HepG2 (cell line): ENCODE measurements around the gene ABCC2. TPM values are rescaled to one million over a fixed set of nuclear protein-coding genes. Genes with fewer than 3 reads are reported as not detected.

Experiments
- ATAC-seq: fragments of 200-7000 bp; cut with Tn5 transposase; 3 replicates; pipeline ENCODE4 v1.9.1; 2020; ENCODE audit warnings: mild to moderate bottlenecking, moderate library complexity
- BruUV-seq: library from RNA; stranded (reverse); fragments of 400-500 nt; replicated peaks from 2 replicates; lab custom pipeline; 2021; lab: Mats Ljungman, UMichigan
- CTCF ChIA-PET: fragments of 300-600 bp; formaldehyde crosslinking; extraction: SDS; loops from one replicate; lab custom pipeline; 2021; ENCODE audit warnings: low total read pairs, inconsistent platforms, low intra/inter-chr PET ratio; lab: Yijun Ruan, JAX
- POLR2A ChIA-PET: fragments of 350-600 bp; sonication (Branson Sonifier 250); formaldehyde crosslinking; loops from one replicate; lab custom pipeline; 2020; ENCODE audit warnings: antibody characterized with exemption, inconsistent platforms; lab: Yijun Ruan, JAX
- DNase-seq: peaks from one replicate; pipeline ENCODE4 v3.0.0-alpha.2; 2015; ENCODE audit warnings: low spot score
- FAIRE-seq: peaks from 3 replicates; lab custom pipeline; 2011; peaks lifted over from hg19 to GRCh38; lab: Jason Lieb, UNC
- H2AFZ ChIP-seq: one replicate; pipeline ENCODE4 v1.6.1; 2011; ENCODE audit warnings: low read length, inconsistent platforms
- H3K27ac ChIP-seq: fragments of 300-600 bp; 3 replicates; pipeline ENCODE4 v1.8.0; 2011; ENCODE audit warnings: mixed run types, mild to moderate bottlenecking, mixed read lengths, low read length, inconsistent platforms; ENCODE audit not compliant: insufficient read depth; ENCODE audit errors: extremely low read length
- H3K27me3 ChIP-seq, 2 experiments: fragments of 200-600 bp in 1 of 2; 2 replicates in 1 of 2; 3 replicates in 1 of 2; pipeline versions ENCODE4 v1.6.0 to v1.8.0; 2011; ENCODE audit warnings: low read length in 2 of 2, mild to moderate bottlenecking in 2 of 2, moderate library complexity in 2 of 2, inconsistent platforms in 1 of 2; ENCODE audit not compliant: insufficient read depth in 2 of 2, control insufficient read depth in 1 of 2
- H3K36me3 ChIP-seq, 2 experiments: fragments of 200-600 bp in 1 of 2; replicated peaks in 1 of 2; 2 replicates in 1 of 2; 3 replicates in 1 of 2; pipeline versions ENCODE4 v1.5.1 to v1.8.0; 2011; ENCODE audit warnings: low read length in 2 of 2, inconsistent platforms in 1 of 2; ENCODE audit not compliant: insufficient read depth in 2 of 2, control insufficient read depth in 1 of 2
- H3K4me1 ChIP-seq: 2 replicates; pipeline ENCODE4 v1.5.1; 2012; ENCODE audit warnings: low read length, inconsistent platforms; ENCODE audit not compliant: insufficient read depth
- H3K4me2 ChIP-seq: 2 replicates; pipeline ENCODE4 v1.6.0; 2011; ENCODE audit warnings: low read depth, low read length, inconsistent platforms
- H3K4me3 ChIP-seq, 3 experiments: fragments of 200-600 bp in 1 of 3; sonication (generic), shearing (Covaris generic) in 1 of 3; replicated peaks in 1 of 3; 2 replicates each; pipeline ENCODE4 v1.5.1; 2011 to 2016; ENCODE audit warnings: low read length in 3 of 3, inconsistent platforms in 2 of 3, low read depth in 2 of 3, mild to moderate bottlenecking in 2 of 3, control low read depth in 1 of 3, mixed read lengths in 1 of 3; ENCODE audit not compliant: insufficient read depth in 1 of 3
- H3K79me2 ChIP-seq: one replicate; pipeline ENCODE4 v1.6.1; 2011; ENCODE audit warnings: low read length, inconsistent platforms; ENCODE audit not compliant: insufficient read depth
- H3K9ac ChIP-seq: 2 replicates; pipeline ENCODE4 v1.6.0; 2011; ENCODE audit warnings: mild to moderate bottlenecking, low read depth, low read length, inconsistent platforms; ENCODE audit not compliant: insufficient read depth
- H3K9me3 ChIP-seq: 2 replicates; pipeline ENCODE4 v1.5.1; 2012; ENCODE audit warnings: mild to moderate bottlenecking, low read length
- H4K20me1 ChIP-seq: 2 replicates; pipeline ENCODE4 v1.6.0; 2011; ENCODE audit warnings: inconsistent platforms, mild to moderate bottlenecking, low read length, moderate library complexity; ENCODE audit not compliant: insufficient read depth
- ELF3 ChIP-seq: IDR thresholded peaks from 2 replicates; pipeline ENCODE4 v1.6.1; 2016; ENCODE audit warnings: missing genetic modification reagents, missing compliant biosample characterization
- KAT8 ChIP-seq: IDR thresholded peaks from 2 replicates; pipeline ENCODE4 v1.6.1; 2016; ENCODE audit warnings: missing genetic modification reagents, missing compliant biosample characterization
- NONO ChIP-seq, 2 experiments: fragments of 450-650 bp in 1 of 2; sonication (generic) in 1 of 2; formaldehyde crosslinking in 1 of 2; IDR thresholded peaks in 1 of 2; conservative IDR thresholded peaks in 1 of 2; 2 replicates each; pipeline versions ENCODE4 v1.6.1 to v1.8.0; 2017 to 2022; ENCODE audit warnings: mild to moderate bottlenecking in 1 of 2, missing genetic modification reagents in 1 of 2, moderate library complexity in 1 of 2
- RXRA ChIP-seq: sonication (generic); formaldehyde crosslinking; IDR thresholded peaks from 2 replicates; pipeline ENCODE4 v1.5.1; 2020; ENCODE audit warnings: missing genetic modification reagents
- SMAD1 ChIP-seq: sonication (generic); formaldehyde crosslinking; IDR thresholded peaks from 2 replicates; pipeline ENCODE4 v1.4.0; 2020; ENCODE audit warnings: missing genetic modification reagents, low read depth, mild to moderate bottlenecking, borderline replicate concordance
- TARDBP ChIP-seq: sonication (generic); formaldehyde crosslinking; IDR thresholded peaks from 2 replicates; pipeline ENCODE4 v1.8.0; 2022; ENCODE audit warnings: mild to moderate bottlenecking, missing genetic modification reagents
- ZNF263 ChIP-seq: sonication (generic); formaldehyde crosslinking; IDR thresholded peaks from 2 replicates; pipeline ENCODE4 v1.4.0; 2020; ENCODE audit warnings: missing genetic modification reagents
- ZNF333 ChIP-seq: sonication (generic); formaldehyde crosslinking; IDR thresholded peaks from 2 replicates; pipeline ENCODE4 v1.4.0; 2020; ENCODE audit warnings: mild to moderate bottlenecking, missing genetic modification reagents, borderline replicate concordance
- ZNF383 ChIP-seq: sonication (generic); formaldehyde crosslinking; IDR thresholded peaks from 2 replicates; pipeline ENCODE4 v1.4.0; 2020; ENCODE audit warnings: missing genetic modification reagents, mild to moderate bottlenecking, borderline replicate concordance
- ZNF550 ChIP-seq: sonication (generic); formaldehyde crosslinking; IDR thresholded peaks from 2 replicates; pipeline ENCODE4 v1.4.0; 2020; ENCODE audit warnings: mild to moderate bottlenecking, missing genetic modification reagents, borderline replicate concordance
- ZNF629 ChIP-seq: sonication (generic); formaldehyde crosslinking; conservative IDR thresholded peaks from 2 replicates; pipeline ENCODE4 v1.5.0; 2020; ENCODE audit warnings: missing genetic modification reagents
- ZNF841 ChIP-seq: sonication (generic); formaldehyde crosslinking; IDR thresholded peaks from 2 replicates; pipeline ENCODE4 v1.8.1; 2023; ENCODE audit warnings: missing genetic modification reagents, borderline replicate concordance
- WGBS: methylation state at CpG from one replicate; pipeline ENCODE4 v1.1.6; 2017; ENCODE audit warnings: low lambda C conversion rate; 5-methylcytosine and 5-hydroxymethylcytosine counted together
- in situ Hi-C: cut with HindIII; loops from 2 replicates; pipeline ENCODE4 v1.10.0; 2017; ENCODE audit warnings: low pct_unique_long_range_greater_than_20kb; ENCODE audit not compliant: extremely low pct_ligation_motif_present
- intact Hi-C: fragments of 100-400 bp; cut with micrococcal nuclease; formaldehyde crosslinking; loops from one replicate; pipeline ENCODE4 v1.10.0; 2022; ENCODE audit not compliant: unreplicated experiment
- polyA plus RNA-seq, 8 experiments: library from polyadenylated mRNA; depleted of rRNA in 3 of 8; stranded (reverse) in 7 of 8; unstranded in 1 of 8; fragments of >200 nt; fragmentation: Illumina TruSeq in 4 of 8; extraction: Trizol in 4 of 8; gene quantifications; 2 replicates each; pipeline versions ENCODE4 v1.2.1 to v1.2.3, GENCODE V29; 2011 to 2016; ENCODE audit warnings: low read depth in 4 of 8, missing spikeins in 1 of 8, mixed read lengths in 1 of 8; ENCODE audit not compliant: insufficient read depth in 1 of 8
- total RNA-seq, 5 experiments: library from RNA; depleted of rRNA; stranded (reverse); fragments of >200 nt; fragmentation: Illumina TruSeq; extraction: Trizol; gene quantifications; 2 replicates each; pipeline ENCODE4 v1.2.3, GENCODE V29; 2016; ENCODE audit warnings: low read depth in 1 of 5
- TF ChIP-seq, protein P1 (sequence below): IDR thresholded peaks from 2 replicates; pipeline ENCODE4 v1.6.1; 2018; ENCODE audit warnings: missing genetic modification reagents, mild to moderate bottlenecking, missing compliant biosample characterization
- TF ChIP-seq, protein P2 (sequence below): IDR thresholded peaks from 2 replicates; pipeline ENCODE4 v1.6.1; 2016
- TF ChIP-seq, protein P3 (sequence below): sonication (generic); formaldehyde crosslinking; IDR thresholded peaks from 2 replicates; pipeline ENCODE4 v1.5.0; 2020; ENCODE audit warnings: mild to moderate bottlenecking, missing genetic modification reagents, borderline replicate concordance

The ABCC2 gene
- total and polyA plus RNA-seq, 2 of the 13 experiments (the other 11 are each of a cell fraction or from before 2014, with no cell fraction given) = 181 to 497 TPM

DNA sequence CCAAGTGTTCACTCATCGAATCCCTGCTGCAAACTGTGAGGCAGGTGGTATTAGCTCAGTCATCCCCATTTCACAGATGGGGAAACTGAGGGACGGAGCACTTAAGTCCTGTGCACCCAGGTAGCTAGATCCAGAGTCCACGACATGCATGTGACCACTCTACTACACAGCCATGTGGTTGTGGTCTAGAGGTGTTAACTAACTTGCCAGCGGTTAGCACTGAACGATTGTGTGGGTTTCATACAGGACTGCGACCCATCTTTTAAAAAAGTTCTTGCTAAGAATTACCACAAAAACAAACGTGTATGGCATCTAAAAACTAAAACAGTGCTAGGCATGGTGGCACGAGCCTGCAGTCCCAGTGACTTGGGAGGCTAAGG lies 16.1 kb upstream of the ABCC2 start:
- Histone ChIP-seq H3K79me2 (no peaks in the 10 kb centered on the region), H2AFZ (no peak overlapping the region), H3K4me1 (peaks cover 34% of the 10 kb centered on the region), H4K20me1 (no peaks in the 10 kb centered on the region), H3K27ac (no peak overlapping the region), H3K27me3 (no peaks in the 10 kb centered on the region), H3K4me3 (no peak overlapping the region), H3K9ac (no peak overlapping the region), H3K4me2 (no peak overlapping the region), H3K9me3 (no peaks in the 10 kb centered on the region), H3K36me3 (no peaks in the 10 kb centered on the region)
- WGBS = 83% methylated on average over 8 of the region's 8 CpGs
- TF ChIP-seq ZNF841 (CRISPR knock-in tag) (no peak), ZNF629 (CRISPR knock-in tag) (peak; percentile 77)
- DNase-seq = no peak
- POLR2A ChIA-PET = interaction anchor here (1.0 kb wide), 1 partner anchor 11 kb away, joined by 6 read pairs; no protein-coding TSS in a partner anchor
- FAIRE-seq = no peak
- no TSS peak for BruUV-seq
- no peak for ATAC-seq
- CTCF ChIA-PET = no interaction called here
- in situ Hi-C loops = no loop called here
- intact Hi-C loops = no loop called here

DNA sequence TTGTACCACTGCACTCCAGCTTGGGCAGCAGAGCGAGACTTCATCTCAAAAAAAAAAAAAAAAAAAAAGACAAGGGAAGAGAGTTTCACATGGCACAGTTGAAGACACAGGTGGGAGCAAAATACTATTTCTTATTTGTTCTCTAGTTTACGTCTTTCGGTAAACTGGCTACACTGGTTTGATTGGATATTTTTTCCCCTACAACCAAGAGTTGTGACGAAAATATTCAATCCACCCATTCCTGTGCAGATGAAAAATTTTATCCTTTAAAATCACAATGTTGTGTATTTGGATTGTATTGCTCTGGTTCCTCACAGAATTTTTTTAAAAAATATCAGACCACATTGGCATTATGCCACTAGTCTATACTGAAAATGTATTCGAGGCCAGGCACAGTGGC lies 14.5 kb upstream of the ABCC2 start:
- Histone ChIP-seq H3K79me2 (no peaks in the 10 kb centered on the region), H3K4me3 (no peak overlapping the region), H3K4me1 (peaks cover 28% of the 10 kb centered on the region), H3K9ac (no peak overlapping the region), H3K9me3 (no peaks in the 10 kb centered on the region), H3K4me2 (no peak overlapping the region), H3K36me3 (no peaks in the 10 kb centered on the region), H2AFZ (no peak overlapping the region), H3K27me3 (no peaks in the 10 kb centered on the region), H3K27ac (no peak overlapping the region), H4K20me1 (no peaks in the 10 kb centered on the region)
- in situ Hi-C loops = no loop called here
- DNase-seq = no peak
- CTCF ChIA-PET = no interaction called here
- intact Hi-C loops = no loop called here
- 74% methylated on average over 5 of the region's 5 CpGs for WGBS
- TF ChIP-seq SMAD1 (CRISPR knock-in tag) (no peak), KAT8 (CRISPR knock-in tag) (no peak), ELF3 (no peak), ZNF383 (CRISPR knock-in tag) (no peak), NONO (IDR thresholded peaks at IDR 0.05) (no peak), NONO (CRISPR knock-in tag; conservative IDR thresholded peaks at IDR 0.05) (no peak), TARDBP (no peak), ZNF550 (CRISPR knock-in tag) (no peak), ZNF263 (CRISPR knock-in tag) (no peak), RXRA (CRISPR knock-in tag) (no peak), ZNF333 (CRISPR knock-in tag) (no peak)
- TF ChIP-seq, protein P1, sequence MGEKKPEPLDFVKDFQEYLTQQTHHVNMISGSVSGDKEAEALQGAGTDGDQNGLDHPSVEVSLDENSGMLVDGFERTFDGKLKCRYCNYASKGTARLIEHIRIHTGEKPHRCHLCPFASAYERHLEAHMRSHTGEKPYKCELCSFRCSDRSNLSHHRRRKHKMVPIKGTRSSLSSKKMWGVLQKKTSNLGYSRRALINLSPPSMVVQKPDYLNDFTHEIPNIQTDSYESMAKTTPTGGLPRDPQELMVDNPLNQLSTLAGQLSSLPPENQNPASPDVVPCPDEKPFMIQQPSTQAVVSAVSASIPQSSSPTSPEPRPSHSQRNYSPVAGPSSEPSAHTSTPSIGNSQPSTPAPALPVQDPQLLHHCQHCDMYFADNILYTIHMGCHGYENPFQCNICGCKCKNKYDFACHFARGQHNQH = no peak
- TF ChIP-seq, protein P2, sequence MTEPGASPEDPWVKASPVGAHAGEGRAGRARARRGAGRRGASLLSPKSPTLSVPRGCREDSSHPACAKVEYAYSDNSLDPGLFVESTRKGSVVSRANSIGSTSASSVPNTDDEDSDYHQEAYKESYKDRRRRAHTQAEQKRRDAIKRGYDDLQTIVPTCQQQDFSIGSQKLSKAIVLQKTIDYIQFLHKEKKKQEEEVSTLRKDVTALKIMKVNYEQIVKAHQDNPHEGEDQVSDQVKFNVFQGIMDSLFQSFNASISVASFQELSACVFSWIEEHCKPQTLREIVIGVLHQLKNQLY (CRISPR knock-in tag) = no peak
- TF ChIP-seq, protein P3, sequence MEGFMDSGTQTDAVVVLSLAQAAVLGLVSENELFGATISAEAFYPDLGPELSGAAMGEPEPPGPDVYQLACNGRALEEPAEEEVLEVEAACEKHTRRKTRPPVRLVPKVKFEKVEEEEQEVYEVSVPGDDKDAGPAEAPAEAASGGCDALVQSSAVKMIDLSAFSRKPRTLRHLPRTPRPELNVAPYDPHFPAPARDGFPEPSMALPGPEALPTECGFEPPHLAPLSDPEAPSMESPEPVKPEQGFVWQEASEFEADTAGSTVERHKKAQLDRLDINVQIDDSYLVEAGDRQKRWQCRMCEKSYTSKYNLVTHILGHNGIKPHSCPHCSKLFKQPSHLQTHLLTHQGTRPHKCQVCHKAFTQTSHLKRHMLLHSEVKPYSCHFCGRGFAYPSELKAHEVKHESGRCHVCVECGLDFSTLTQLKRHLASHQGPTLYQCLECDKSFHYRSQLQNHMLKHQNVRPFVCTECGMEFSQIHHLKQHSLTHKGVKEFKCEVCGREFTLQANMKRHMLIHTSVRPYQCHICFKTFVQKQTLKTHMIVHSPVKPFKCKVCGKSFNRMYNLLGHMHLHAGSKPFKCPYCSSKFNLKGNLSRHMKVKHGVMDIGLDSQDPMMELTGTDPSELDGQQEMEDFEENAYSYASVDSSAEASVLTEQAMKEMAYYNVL (CRISPR knock-in tag) = no peak
- FAIRE-seq = no peak
- POLR2A ChIA-PET = interaction anchor here (1.2 to 1.7 kb wide), 3 partner anchors 11 to 36 kb away, joined by 3 to 4 read pairs (median 3); partner anchors contain the start of genes COX15 and CUTC
- no peak for ATAC-seq
- BruUV-seq = no TSS peak
